Smooth muscle cell (in vitro differentiated cells): ENCODE results near the gene HSP90AB1. TPM values are rescaled to one million over a fixed set of nuclear protein-coding genes. Genes with fewer than 3 reads are reported as not detected.

Experiments
- DNase-seq: peaks from one replicate; lab custom pipeline; 2025; ENCODE audit not compliant: unreplicated experiment; lab: John Stamatoyannopoulos, UW
- H2AFZ ChIP-seq: fragments of 200-600 bp; sonication (generic); 2 replicates; pipeline ENCODE4 v1.6.0; 2016; ENCODE audit warnings: antibody characterized with exemption, low read depth, mild to moderate bottlenecking
- H3F3A ChIP-seq: fragments of 200-600 bp; sonication (generic); 2 replicates; pipeline ENCODE4 v1.6.0; 2017; ENCODE audit warnings: antibody characterized with exemption, low read depth
- H3K27ac ChIP-seq: fragments of 200-600 bp; sonication (generic); 2 replicates; pipeline ENCODE4 v1.5.1; 2016; ENCODE audit warnings: low read depth, mild to moderate bottlenecking
- H3K27me3 ChIP-seq: fragments of 200-600 bp; sonication (generic); 2 replicates; pipeline ENCODE4 v1.6.1; 2016; ENCODE audit warnings: low read depth, mild to moderate bottlenecking
- H3K36me3 ChIP-seq: fragments of 200-600 bp; sonication (generic); 2 replicates; pipeline ENCODE4 v1.5.1; 2016; ENCODE audit warnings: low read depth
- H3K4me1 ChIP-seq: fragments of 200-600 bp; sonication (generic); 2 replicates; pipeline ENCODE4 v1.5.1; 2016; ENCODE audit warnings: low read depth
- H3K4me2 ChIP-seq: fragments of 200-600 bp; sonication (generic); 2 replicates; pipeline ENCODE4 v1.6.0; 2016; ENCODE audit warnings: mild to moderate bottlenecking
- H3K4me3 ChIP-seq: fragments of 200-600 bp; sonication (generic); 2 replicates; pipeline ENCODE4 v1.5.1; 2016; ENCODE audit warnings: mild to moderate bottlenecking
- H3K79me2 ChIP-seq: fragments of 200-600 bp; sonication (generic); 2 replicates; pipeline ENCODE4 v1.6.0; 2016; ENCODE audit warnings: low read depth, mild to moderate bottlenecking
- H3K9ac ChIP-seq: fragments of 200-600 bp; sonication (generic); 2 replicates; pipeline ENCODE4 v1.6.0; 2016; ENCODE audit warnings: low read depth
- H3K9me3 ChIP-seq: fragments of 200-600 bp; sonication (generic); replicated peaks from 2 replicates; pipeline ENCODE4 v1.5.1; 2016; ENCODE audit warnings: low read depth
- H4K20me1 ChIP-seq: fragments of 200-600 bp; sonication (generic); 2 replicates; pipeline ENCODE4 v1.6.0; 2016; ENCODE audit warnings: low read depth
- WGBS: methylation state at CpG from one replicate; pipeline ENCODE4 v1.1.7; 2016; ENCODE audit warnings: low lambda C conversion rate; 5-methylcytosine and 5-hydroxymethylcytosine counted together
- polyA plus RNA-seq: library from polyadenylated mRNA; unstranded; fragments of >200 nt; fragmentation: Nextera tagmentation; extraction: Ambion mirVana; gene quantifications from 2 replicates; pipeline ENCODE4 v1.2.1, GENCODE V29; 2016
- total RNA-seq: library from RNA; depleted of rRNA; stranded (reverse); fragments of >200 nt; gene quantifications from 2 replicates; pipeline ENCODE4 v1.2.3, GENCODE V29; 2014
- TF ChIP-seq, protein P1 (sequence below): fragments of 200-600 bp; sonication (generic); IDR thresholded peaks from 2 replicates; pipeline ENCODE4 v1.5.1; 2017; ENCODE audit warnings: borderline replicate concordance, mild to moderate bottlenecking, antibody characterized with exemption; ENCODE audit not compliant: insufficient read depth, poor library complexity, severe bottlenecking

HSP90AB1 gene
- total and polyA plus RNA-seq, 2 experiments from 2014 or later, result 408 to 736 TPM

DNA sequence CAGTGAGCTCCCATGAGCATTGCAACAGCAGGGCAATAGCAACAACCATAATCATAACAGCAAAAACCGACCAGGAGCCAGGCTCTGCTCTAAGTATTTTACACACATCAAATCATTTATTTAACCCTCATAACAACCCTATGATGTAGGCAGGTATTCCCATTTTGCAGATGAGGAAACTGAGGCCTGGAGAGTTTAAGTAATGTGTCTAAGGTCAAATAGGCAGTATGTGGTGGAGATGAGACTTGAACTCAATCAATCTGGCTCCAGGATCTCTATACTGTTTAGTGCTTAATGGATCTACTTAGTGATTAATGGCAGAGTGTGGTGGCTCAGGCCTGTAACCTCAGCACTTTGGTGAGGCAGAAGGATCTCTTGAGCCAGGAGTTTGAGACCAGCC, 26.7 kb downstream of the HSP90AB1 start:
- WGBS, result 71% methylated on average over 1 of the region's 1 CpG
- no peak overlapping the region for H3K4me2 ChIP-seq
- H3K9ac ChIP-seq, result no peak overlapping the region
- H3K4me3 ChIP-seq, result no peak overlapping the region
- no peak overlapping the region for H3K27ac ChIP-seq
- H3F3A ChIP-seq, result no peaks in the 10 kb centered on the region
- H3K36me3 ChIP-seq, result no peaks in the 10 kb centered on the region
- no peak for DNase-seq
- peaks cover 85% of the 10 kb centered on the region for H3K27me3 ChIP-seq
- H3K79me2 ChIP-seq, result no peaks in the 10 kb centered on the region
- no peaks in the 10 kb centered on the region for H4K20me1 ChIP-seq
- peaks cover under 1% of the 10 kb centered on the region for H3K4me1 ChIP-seq
- TF ChIP-seq, protein P1, sequence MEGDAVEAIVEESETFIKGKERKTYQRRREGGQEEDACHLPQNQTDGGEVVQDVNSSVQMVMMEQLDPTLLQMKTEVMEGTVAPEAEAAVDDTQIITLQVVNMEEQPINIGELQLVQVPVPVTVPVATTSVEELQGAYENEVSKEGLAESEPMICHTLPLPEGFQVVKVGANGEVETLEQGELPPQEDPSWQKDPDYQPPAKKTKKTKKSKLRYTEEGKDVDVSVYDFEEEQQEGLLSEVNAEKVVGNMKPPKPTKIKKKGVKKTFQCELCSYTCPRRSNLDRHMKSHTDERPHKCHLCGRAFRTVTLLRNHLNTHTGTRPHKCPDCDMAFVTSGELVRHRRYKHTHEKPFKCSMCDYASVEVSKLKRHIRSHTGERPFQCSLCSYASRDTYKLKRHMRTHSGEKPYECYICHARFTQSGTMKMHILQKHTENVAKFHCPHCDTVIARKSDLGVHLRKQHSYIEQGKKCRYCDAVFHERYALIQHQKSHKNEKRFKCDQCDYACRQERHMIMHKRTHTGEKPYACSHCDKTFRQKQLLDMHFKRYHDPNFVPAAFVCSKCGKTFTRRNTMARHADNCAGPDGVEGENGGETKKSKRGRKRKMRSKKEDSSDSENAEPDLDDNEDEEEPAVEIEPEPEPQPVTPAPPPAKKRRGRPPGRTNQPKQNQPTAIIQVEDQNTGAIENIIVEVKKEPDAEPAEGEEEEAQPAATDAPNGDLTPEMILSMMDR, result no peak
- H3K9me3 ChIP-seq, result no peaks in the 10 kb centered on the region
- no peak overlapping the region for H2AFZ ChIP-seq

DNA sequence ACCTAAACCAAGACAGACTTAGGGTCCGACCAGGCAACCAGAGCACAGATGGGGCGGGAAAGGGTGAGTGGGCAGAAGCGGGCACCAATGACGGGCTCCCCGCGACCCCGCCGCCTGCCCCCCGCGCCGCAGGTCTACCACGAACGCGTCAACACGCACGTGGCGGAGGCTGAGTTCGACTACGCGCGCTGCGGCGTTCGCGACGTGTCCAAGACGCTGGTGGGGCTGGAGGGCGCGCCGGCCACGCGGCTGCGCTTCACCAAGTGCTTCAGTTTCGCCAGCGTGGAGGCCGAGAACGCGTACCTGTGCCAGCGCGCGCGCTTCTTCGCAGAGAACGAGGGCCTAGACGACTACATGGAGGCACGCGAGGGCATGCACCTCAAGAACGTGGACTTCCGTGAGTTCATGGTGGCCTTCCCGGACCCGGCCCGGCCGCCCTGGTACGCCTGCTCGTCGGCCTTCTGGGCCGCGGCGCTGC, 28.4 kb downstream of the HSP90AB1 start:
- Histone ChIP-seq H3K4me1 (no peaks in the 10 kb centered on the region), H3K27ac (no peak overlapping the region), H3K9me3 (no peaks in the 10 kb centered on the region), H3K4me3 (no peak overlapping the region), H3K36me3 (no peaks in the 10 kb centered on the region), H2AFZ (no peak overlapping the region), H3K4me2 (no peak overlapping the region), H3K9ac (no peak overlapping the region), H3F3A (no peaks in the 10 kb centered on the region), H4K20me1 (no peaks in the 10 kb centered on the region), H3K27me3 (peaks cover 73% of the 10 kb centered on the region), H3K79me2 (no peaks in the 10 kb centered on the region)
- TF ChIP-seq, protein P1, result no peak
- 95% methylated on average over 59 of the region's 59 CpGs for WGBS
- DNase-seq, result no peak

DNA sequence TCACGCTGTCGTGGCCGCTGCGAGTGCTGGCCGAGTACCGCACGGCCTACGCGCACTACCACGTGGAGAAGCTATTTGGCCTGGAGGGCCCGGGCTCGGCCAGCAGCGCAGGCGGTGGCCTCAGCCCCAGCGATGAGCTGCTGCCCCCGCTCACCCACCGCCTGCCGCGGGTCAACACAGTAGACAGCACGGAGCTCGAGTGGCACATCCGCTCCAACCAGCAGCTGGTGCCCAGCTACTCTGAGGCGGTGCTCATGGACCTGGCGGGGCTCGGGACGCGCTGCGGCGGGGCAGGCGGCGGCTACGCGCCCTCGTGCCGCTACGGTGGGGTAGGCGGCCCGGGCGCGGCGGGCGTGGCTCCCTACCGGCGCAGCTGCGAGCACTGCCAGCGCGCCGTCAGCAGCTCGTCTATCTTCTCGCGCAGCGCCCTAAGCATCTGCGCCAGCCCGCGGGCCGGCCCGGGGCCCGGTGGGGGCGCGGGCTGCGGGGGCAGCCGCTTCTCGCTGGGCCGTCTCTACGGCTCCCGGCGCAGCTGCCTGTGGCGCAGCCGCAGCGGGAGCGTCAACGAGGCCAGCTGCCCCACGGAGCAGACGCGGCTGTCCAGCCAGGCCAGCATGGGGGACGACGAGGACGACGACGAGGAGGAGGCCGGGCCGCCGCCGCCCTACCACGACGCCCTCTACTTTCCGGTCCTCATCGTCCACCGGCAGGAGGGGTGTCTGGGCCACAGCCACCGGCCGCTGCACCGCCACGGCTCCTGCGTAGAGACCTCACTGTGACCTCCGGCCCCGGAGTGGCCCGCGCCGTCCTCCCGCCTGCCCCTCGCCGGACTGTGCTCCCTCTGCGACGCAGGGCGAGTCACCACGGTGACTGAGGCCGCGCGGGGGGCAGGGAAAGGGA, 29.1 kb downstream of the HSP90AB1 start:
- H3F3A ChIP-seq, result no peaks in the 10 kb centered on the region
- H4K20me1 ChIP-seq, result no peaks in the 10 kb centered on the region
- peak overlapping the region; percentile 61 for H3K4me2 ChIP-seq
- H3K9me3 ChIP-seq, result no peaks in the 10 kb centered on the region
- H3K36me3 ChIP-seq, result no peaks in the 10 kb centered on the region
- no peaks in the 10 kb centered on the region for H3K4me1 ChIP-seq
- no peak overlapping the region for H2AFZ ChIP-seq
- no peak overlapping the region for H3K27ac ChIP-seq
- TF ChIP-seq, protein P1, result no peak
- no peak overlapping the region for H3K4me3 ChIP-seq
- no peak overlapping the region for H3K9ac ChIP-seq
- no peaks in the 10 kb centered on the region for H3K79me2 ChIP-seq
- H3K27me3 ChIP-seq, result peaks cover 75% of the 10 kb centered on the region
- DNase-seq, result no peak
- 49% methylated on average over 89 of the region's 109 CpGs for WGBS
